Stimulated activated CD4-positive, alpha-beta T cell treated with anti-CD3 and anti-CD28 coated beads, Interleukin-4, amount 100 ng/mL, for 48 hours (primary cell): ENCODE data around the gene TMEM250.
"Not testable (repeated sequence)": the region's sequence is repeated elsewhere in the genome, so short reads cannot be mapped to it uniquely, and the experiment has no call there.

ENCODE experiments used
- DNase-seq, 2 donors: peaks; one replicate each; pipeline ENCODE4 v3.0.0-alpha.2; 2020; ENCODE audit warnings: low read depth in 2 of 2

TMEM250 gene

GRCh38 chr9:136112541-136112940 is 6.1 kb downstream of the TMEM250 start:
- no peak for DNase-seq

- no peak for DNase-seq
Observed at GRCh38 chr9:136111910-136112309, 6.8 kb downstream of the TMEM250 start.

GRCh38 chr9:136111190-136111589 is 7.5 kb downstream of the TMEM250 start:
- no peak for DNase-seq

GRCh38 chr9:136110082-136111061 is 8.3 kb downstream of the TMEM250 start:
- DNase-seq, result no peak

DNA sequence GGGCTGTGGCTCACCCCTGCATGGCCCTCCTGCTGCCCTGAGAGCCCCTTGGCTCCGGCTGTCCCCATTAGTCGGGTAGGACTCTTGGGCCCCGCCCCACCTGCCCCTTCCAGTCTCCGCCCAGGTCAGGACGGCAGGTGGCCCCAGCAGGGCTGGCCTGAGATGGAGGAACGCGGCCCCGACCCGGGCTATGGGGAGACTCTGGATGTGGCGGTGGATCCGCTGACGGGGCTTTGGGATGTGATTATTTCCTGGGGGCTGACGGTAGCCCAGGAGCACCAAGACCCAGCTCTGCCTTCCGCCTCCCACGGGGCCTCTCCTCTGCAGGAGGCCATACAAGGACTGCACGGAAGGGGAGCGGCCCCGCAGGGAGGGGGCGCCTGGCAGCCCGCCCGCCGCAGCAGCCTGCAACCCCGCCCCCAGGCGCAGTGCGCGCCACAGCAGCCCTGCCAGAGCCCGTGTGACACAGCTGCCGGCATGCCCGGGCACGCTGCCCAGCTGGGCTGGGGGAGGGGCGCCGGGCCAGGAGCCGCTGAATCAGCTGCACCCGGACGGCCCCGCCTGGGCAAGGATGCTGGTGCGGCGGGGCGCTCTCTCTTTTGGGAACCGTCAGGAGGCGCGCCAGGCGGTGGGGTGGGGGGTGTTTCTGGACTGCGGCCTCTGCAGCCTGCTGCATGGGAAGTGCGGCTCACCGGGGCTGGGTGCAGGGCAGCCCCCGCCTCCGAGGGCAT is 9.2 kb downstream of the TMEM250 start:
- peak; percentile 89 for DNase-seq

DNA sequence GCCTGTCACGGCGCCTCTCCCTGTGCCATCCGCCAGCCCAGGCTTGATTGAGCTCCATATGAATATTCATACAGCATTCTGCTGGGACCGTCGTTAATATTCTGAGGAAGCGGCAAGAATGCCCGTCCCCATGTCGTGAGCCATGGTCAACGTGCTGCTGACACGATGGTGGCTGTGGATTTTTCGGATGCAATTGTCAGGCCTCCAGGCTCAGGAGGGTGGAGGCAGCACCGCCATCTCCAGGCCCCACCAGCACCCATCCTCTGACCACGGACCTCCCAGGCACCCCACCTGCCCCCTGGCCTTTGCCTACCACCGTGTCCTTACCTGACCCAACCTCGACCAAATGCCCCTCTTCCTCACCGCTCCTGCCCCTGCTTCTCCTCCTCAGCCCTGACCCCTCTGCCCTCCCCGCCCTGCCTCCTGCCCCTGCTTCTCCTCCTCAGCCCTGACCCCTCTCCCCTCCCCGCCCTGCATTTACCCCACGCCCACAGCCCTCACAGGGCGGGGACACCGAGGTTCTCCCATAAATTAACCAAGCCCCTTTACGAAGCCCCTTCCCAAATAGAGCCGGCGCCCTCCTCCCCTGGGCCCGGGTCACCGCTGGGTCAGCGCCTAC is 9.9 kb downstream of the TMEM250 start:
- DNase-seq, result no peak

- no peak for DNase-seq
Observed at GRCh38 chr9:136107953-136108647, 10.6 kb downstream of the TMEM250 start.

- no peak for DNase-seq
Observed at GRCh38 chr9:136107155-136107952, 11.3 kb downstream of the TMEM250 start.

- DNase-seq, result no peak
Observed at GRCh38 chr9:136105398-136106135, 13.1 kb downstream of the TMEM250 start.

GRCh38 chr9:136104916-136105315 is 13.8 kb downstream of the TMEM250 start:
- DNase-seq, result no peak

- no peak for DNase-seq
Observed at GRCh38 chr9:136104488-136104800, 14.2 kb downstream of the TMEM250 start.

GRCh38 chr9:136103651-136104487 is 14.8 kb downstream of the TMEM250 start:
- no peak for DNase-seq

DNA sequence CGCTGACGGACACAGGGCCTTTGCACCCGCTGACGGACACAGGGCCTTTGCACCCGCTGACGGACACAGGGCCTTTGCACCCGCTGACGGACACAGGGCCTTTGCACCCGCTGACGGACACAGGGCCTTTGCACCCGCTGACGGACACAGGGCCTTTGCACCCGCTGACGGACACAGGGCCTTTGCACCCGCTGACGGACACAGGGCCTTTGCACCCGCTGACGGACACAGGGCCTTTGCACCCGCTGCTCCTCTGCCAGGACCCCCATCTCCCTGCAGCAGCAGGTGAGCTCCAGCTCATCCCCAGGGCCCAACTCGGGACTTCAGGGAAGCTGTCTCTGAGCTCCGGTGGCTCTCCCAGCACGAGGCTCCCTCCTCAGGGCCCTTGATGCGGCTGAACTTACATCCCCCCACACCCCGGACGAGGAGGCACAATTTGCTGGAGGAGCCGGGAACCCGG is 17.0 kb downstream of the TMEM250 start:
- not testable (repeated sequence) for DNase-seq

GRCh38 chr9:136100700-136101614 is 17.7 kb downstream of the TMEM250 start:
- DNase-seq, result no peak

- no peak for DNase-seq
Observed at GRCh38 chr9:136099542-136099941, 19.1 kb downstream of the TMEM250 start.

DNA sequence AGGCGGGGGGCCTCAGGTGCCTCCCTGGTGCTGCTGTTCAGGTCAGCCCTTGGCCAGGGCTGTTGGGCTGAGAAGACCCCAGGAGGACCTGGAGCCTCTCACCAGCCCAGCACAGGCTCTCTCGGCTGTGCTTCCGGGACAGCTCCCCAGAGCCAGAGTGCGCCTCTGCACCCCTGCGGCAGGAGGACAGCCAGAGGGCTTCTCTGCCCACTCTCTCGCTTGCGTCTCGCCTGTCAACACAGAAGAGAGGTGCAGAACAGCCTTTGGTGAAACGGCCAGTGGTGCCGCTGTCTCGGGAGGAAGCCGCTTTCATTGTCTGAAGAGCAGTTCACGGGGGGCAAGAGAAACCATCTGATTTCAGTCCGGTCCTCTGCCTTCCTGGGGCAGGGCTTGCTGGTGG is 19.8 kb downstream of the TMEM250 start:
- no peak for DNase-seq

- no peak for DNase-seq
Observed at GRCh38 chr9:136098210-136098609, 20.5 kb downstream of the TMEM250 start.

DNA sequence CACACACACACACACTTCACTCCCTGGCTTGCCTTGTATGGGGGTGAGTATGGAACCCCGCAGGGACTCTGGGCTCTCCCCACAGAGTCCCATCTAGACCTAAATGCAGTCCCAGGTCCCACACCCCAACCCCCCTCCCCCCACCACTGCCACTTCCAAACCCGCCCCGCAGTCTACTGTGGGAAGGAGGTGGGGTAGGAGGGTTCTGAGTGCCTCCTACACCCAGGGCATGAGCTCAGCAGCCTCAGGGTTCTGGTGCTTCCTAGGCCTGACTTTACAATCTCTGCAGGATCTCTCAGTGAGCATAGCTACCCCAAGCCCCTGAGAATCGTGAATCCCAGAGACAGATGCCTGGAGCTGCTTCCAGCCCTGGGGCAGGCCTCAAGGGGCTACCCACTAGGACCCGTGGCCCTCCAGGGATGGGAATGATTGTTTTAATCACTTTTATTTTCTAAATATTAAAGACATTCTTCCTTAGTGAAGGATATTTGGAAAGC is 22.1 kb downstream of the TMEM250 start:
- no peak for DNase-seq
